Activated naive CD4-positive, alpha-beta T cell treated with anti-CD3 and anti-CD28 coated beads, Interleukin-2, amount 50 U/mL, for 16 hours (primary cell): ENCODE results near the gene IRF1.

ENCODE experiments used
- DNase-seq: peaks from one replicate; pipeline ENCODE4 v3.0.0-alpha.2; 2020

Gene IRF1

DNA sequence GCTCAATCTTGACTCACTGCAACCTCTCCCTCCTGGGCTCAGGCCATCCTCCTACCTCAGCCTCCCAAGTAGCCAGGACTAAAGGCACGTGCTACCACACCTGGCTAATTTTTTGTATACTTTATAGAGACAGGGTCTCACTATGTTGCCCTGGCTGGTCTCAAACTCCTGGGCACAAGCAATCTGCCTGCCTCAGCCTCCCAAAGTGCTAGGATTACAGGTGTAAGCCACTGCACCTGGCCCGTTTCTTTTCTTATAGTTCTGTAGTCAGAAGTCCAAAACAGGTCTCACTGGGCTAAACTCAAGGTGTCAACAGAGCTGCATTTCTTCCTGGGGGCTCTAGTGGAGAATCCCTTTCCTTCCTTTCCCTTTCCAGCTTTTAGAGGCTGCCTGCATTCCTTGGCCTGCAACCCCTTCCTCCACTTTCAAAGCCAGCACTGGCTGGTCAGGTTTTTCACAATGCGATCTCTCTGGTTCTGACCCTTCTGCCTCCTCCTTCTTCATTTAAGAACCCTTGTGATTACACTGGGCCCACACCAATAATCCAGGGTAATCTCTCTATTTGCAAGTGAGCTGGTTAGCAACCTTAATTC is 16.3 kb downstream of the IRF1 start:
- no peak for DNase-seq

- no peak for DNase-seq
These were observed 16.9 kb downstream of the IRF1 start for GRCh38 chr5:132473668-132474067.

DNA sequence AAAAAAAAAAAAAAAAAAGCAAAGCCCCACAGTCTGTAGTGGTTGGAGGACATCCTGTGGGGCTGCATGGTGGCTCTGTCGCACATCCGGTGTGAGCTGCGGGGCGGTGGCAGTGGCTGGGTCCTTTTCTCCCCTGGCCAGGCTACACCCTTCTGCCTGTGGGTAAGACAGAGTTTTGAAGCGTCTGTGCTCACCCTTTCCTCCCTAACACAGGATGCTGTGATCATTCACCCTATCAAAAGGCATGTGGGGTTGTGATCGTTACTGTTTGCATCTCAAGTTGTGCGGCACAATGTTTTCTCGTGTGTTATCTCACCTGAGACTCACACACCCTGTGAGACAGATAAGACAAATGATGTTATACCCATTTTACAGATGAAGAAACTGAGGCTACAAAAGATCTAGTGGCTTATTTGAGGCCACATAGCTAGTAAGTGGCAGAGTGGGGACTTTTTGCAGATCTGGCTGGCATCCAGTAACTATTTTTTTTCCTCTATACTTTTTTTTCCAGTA is 17.5 kb downstream of the IRF1 start:
- DNase-seq, result no peak

GRCh38 chr5:132472431-132472830 is 18.1 kb downstream of the IRF1 start:
- DNase-seq, result no peak

DNA sequence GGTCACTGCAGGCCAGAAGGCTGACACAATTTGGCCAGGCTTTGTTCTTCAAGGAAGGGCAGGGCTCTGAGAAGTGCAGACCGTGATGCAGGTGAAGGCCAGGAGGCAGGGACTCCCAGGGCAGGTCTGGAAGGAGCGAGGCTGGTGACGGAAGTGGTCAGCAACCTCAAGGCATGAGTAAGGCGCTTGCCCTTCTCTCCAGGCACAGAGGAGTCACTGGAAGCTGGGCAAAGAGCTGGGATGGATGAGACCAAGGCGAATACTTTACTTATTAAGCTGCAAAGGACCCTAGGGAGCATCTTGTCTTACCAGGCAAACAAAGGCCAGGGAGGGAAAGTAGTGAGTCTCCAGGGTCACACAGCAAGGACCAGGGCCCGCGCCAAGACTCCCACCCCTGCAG is 18.6 kb downstream of the IRF1 start:
- DNase-seq, result no peak

DNA sequence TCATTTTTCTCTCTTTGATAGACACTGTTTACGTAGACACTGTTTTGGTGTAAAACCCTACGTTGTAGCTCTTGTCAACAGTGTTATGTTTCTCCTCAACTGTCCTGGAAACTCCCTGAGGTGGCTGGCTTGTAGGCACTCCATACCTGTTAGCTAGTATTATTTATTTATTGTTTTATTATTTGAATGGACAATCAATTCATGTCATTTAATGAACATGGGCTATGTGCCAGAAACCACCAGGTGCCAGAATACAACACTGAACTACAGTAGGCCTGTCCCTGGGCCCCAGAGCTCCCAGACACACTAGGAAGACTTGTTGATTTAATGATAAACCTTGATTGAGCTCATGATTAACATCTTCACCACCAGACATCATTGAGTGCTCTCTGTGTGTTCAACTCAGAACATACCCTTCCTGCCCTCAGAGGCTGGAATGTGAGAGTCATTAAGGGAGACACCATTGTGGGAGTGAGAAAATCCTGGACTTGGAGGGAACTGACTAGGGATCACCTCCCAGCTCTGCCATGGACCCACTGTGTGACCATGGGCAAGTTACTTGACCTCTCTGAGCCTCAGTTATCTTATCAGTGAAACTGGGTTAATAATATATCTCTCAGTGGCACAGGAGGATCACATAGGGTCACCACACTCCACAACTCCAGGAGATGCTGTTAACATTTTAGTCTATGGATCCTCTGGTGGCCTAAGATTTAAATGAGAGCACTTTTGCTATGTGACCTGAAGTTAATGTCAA is 19.2 kb downstream of the IRF1 start:
- no peak for DNase-seq

- DNase-seq, result no peak
These were observed 20.0 kb downstream of the IRF1 start for GRCh38 chr5:132470596-132470995.

DNA sequence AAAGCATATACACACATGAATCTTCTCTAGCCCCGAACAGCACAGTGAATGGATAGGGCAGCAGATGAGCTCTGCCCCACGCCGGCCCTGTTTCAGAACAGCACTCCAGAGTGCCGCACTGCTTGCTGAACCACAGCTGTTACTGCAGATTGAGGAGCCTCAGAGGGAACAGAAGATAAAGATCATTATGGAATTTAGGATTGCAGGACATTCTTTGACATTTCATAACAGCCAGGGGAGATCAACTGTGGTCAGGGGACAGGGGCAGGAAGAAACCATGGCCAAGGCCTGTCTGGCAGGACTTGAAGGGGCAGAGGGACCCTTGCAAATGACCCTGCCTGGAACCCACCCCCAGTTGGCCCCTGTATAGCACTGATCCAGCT is 20.6 kb downstream of the IRF1 start:
- no peak for DNase-seq

- no peak for DNase-seq
These were observed 21.1 kb downstream of the IRF1 start for GRCh38 chr5:132469380-132470009.

GRCh38 chr5:132468656-132469379 is 21.8 kb downstream of the IRF1 start:
- no peak for DNase-seq

GRCh38 chr5:132467287-132467984 is 23.1 kb downstream of the IRF1 start:
- DNase-seq, result no peak

DNA sequence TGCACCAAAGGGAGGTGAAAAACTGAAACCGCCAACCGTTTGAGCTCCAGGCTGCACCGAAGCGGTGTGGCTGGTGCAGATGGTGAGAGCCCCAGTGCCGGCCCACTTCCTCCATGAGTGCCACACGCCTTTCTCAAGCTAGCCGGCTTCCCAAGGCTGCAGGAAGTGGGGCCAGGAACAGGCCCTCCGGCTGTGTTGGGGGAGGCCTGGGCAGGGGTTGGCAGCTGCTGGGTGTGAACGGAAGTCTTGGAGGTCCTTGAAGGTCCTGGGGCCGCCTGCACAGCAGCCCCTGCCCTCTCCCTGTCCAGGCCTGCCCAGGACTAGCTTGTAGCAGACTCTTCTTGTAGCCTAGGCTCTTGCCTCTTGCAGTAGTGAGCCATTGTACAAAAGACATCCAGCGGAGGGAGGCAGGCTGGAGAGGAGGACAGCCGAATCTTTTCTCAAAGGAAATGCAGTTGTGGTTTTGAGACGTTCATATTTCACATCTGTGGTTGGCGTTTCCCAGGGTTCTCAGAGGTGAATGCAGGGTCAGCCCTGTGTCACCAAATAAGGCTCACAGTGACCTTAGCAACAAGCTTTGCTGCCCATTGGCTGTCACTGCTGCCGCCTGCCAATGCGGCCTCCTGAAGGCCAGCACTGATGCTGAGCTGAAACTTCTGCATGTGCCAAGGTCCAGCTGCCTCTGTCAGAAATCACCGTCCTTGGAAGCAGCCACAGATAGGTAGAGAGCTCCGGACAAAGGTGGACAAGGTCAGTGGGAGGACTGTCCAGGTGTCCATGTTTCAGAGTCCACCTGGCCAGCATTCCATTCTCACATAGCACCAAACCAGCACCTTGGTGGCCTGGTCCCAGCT is 23.9 kb downstream of the IRF1 start:
- peak; percentile 34 for DNase-seq

GRCh38 chr5:132465059-132465707 is 25.4 kb downstream of the IRF1 start:
- no peak for DNase-seq

- peak; percentile 49 for DNase-seq
These were observed 26.2 kb downstream of the IRF1 start for GRCh38 chr5:132464156-132464939.

DNA sequence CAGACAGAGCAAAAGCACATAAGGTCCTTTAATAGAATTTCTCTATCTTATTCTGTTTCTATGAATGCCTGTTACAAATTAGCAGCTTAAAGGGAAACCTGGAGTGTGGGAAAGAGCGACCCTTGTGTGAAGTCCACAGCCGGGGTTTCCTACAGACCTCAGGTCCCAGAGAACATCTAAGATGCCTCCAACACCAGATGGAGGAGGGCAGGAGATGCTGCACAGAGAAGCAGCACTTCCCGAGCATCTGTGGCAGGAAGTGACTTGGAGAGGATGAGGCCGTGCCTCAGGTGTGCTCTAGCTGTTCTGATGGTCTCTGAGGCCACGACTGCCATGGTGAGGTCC is 26.8 kb downstream of the IRF1 start:
- no peak for DNase-seq

DNA sequence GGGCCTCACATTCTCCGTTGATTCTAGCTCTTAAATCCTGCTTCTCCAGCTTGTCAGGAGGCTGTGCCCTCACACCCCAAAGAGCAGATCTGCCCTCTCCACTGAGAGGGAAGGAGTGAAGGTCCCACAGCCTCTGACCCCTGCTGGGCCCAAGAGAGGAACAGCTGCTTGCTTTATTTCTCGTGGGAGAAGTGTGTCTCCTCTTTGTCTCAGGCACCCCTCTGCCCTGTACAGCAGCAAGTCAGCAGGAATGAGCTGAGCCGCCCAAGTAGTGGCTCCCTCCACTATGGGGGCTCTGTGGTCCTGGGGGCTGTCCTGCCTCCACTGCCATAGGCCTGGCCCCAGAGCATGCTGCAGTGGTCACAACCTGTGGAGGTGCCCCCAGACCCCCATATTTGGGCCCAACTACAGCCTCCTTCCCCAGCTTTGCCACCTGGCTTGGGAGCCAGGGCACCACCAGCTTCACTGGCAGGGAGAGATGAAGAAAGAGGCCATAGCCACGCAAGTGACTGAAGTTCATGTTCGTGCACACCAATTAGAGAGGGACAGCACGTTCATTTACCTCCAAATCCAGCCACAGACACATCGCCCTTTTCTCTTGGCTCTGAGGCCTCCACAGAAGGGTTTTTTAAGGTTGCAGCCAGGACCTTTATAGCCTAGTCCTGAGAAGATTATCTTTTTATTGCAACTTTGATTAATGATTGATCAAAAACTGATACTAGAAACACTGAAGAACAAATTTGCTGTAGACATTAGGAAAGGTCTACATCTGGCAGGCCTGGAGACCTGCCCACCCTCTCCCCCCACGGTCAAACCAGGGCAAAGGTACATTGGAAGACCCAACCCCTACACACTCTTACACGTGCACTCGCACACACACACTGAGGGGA is 27.5 kb downstream of the IRF1 start:
- no peak for DNase-seq

- no peak for DNase-seq
These were observed 28.2 kb downstream of the IRF1 start for GRCh38 chr5:132462333-132462732.

GRCh38 chr5:132461569-132462070 is 29.0 kb downstream of the IRF1 start:
- DNase-seq, result no peak

DNA sequence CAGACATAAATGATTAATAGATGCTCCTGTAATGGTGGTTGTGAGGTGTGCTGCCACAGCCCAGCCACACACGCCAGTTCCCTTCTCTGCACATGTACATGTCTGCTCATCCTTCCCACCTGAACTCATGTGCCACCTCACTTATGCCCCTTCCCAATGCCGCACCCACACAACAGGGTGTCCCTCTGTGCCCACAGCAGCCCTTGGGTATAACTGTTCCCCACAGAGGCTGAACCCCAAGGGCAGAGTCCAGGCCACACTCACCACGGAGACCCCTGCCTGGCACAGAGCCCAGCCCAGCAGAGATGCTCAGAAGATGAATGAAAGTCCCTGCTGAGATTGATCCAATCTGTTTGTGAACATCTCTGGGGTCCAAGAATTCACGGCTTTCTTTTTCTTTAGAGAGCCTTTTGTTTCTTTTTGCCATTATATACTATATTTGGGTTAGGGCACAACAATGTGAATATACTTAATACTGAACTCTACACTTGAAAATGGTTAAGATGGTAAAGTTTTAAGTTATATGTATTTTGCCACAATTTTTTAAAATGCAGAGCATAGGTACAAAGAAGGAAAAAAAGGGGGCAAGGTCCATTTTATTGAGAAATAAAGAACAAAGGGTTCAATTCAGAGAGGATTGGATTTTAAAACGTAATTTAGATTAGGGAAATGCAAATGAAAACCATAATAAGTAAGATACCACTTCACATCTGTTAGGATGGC is 29.6 kb downstream of the IRF1 start:
- no peak for DNase-seq
